Mucosa of stomach (tissue), 1 donor: ENCODE results near the gene NMBR.
"Not testable (repeated sequence)": the region's sequence is repeated elsewhere in the genome, so short reads cannot be mapped to it uniquely, and the experiment has no call there.

Experiments
- H3K27me3 ChIP-seq: one replicate; pipeline ENCODE4 v1.7.0; 2013; ENCODE audit warnings: mild to moderate bottlenecking, low read length; ENCODE audit not compliant: control insufficient read depth, insufficient read depth
- H3K36me3 ChIP-seq: one replicate; pipeline ENCODE4 v1.7.0; 2013; ENCODE audit warnings: low read length; ENCODE audit not compliant: control insufficient read depth, insufficient read depth
- H3K4me1 ChIP-seq: one replicate; pipeline ENCODE4 v1.7.0; 2013; ENCODE audit warnings: mild to moderate bottlenecking, low read length; ENCODE audit not compliant: control insufficient read depth, insufficient read depth
- H3K4me3 ChIP-seq: one replicate; pipeline ENCODE4 v1.7.0; 2013; ENCODE audit warnings: low read length
- H3K9ac ChIP-seq: one replicate; pipeline ENCODE4 v1.7.0; 2013; ENCODE audit warnings: mild to moderate bottlenecking, low read length, moderate library complexity
- H3K9me3 ChIP-seq: one replicate; pipeline ENCODE4 v1.7.0; 2013; ENCODE audit warnings: mild to moderate bottlenecking, low read length, moderate library complexity; ENCODE audit not compliant: control insufficient read depth
- donor health status: Pancreatic carcinoma.

The NMBR gene

GRCh38 chr6:142152746-142153145 is 5.8 kb upstream of the NMBR start:
- H3K36me3 ChIP-seq: no peaks in the 10 kb centered on the region
- no peaks in the 10 kb centered on the region for H3K27me3 ChIP-seq
- no peaks in the 10 kb centered on the region for H3K4me1 ChIP-seq
- no peak overlapping the region for H3K4me3 ChIP-seq
- H3K9me3 ChIP-seq: no peaks in the 10 kb centered on the region
- H3K9ac ChIP-seq: no peak overlapping the region

DNA sequence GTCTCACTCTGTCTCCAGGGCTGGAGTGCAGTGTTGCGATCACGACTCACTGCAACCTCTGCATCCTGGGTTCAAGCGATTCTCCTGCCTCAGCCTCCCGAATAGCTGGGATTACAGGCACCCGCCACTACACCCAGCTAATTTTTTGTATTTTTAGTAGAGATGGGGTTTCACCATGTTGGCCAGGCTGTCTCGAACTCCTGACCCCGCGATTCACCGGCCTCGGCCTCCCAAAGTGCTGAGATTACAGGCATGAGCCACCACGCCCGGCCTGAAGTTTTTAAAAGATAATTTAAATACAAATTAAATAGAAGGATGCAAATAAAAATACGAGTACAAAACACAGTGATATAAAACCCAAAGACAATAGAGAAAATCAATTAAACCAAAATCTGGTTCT is 5.4 kb downstream of the NMBR start:
- H3K9me3 ChIP-seq, H3K27me3 ChIP-seq, H3K9ac ChIP-seq, H3K4me3 ChIP-seq, H3K36me3 ChIP-seq, H3K4me1 ChIP-seq: not testable (repeated sequence)

DNA sequence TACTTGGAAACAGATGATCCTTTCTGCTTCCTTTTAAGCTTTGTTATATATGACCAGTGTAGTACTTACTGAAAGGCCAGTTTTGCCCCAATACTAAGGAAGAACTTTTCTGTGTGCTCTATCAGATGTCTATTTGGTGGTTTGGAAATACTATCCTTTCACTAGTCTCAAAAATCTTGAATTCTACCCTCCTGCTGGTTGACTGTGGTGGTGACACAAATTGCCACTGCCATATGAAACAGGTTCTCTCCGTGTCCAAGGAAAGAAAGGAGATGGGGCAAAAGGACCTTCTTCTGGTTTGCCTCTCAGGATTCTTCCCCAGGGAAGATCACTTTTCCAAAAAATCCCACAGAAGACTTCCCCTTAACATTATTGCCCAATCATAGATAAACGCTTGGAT is 8.0 kb downstream of the NMBR start:
- no peaks in the 10 kb centered on the region for H3K4me1 ChIP-seq

DNA sequence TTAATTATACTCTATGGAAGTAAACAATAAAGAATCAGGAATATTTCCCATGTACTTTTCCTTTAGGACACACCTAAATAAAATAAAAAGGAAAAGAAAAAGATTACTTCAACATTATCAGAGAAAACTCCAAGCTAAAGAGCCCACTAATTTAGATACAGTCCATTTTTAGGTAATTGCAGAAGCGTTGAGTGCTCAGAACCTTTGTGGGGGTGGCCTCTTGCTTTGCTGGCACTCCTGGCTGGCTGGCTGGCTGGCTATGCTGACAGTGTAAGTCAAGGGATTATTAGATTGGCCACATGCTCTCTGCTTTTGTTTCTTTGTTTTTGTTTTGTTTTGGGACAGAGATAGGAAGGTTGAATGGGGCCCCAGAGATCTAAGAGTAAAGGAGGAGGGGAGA is 14.3 kb downstream of the NMBR start, which contains the start of gene GJE1:
TSS of gene GJE1 (plus strand) at position 301 of the 400 bp plus-strand sequence. CDS start 234 bp downstream, outside the sequence.
- Histone ChIP-seq H3K9ac (no peak within 1 kb of the TSS), H3K4me3 (no peak within 1 kb of the TSS), H3K27me3 (no peaks in the 10 kb centered on the region), H3K36me3 (no peaks in the 10 kb centered on the region), H3K4me1 (no peaks in the 10 kb centered on the region), H3K9me3 (no peaks in the 10 kb centered on the region)

More for the DNA sequence above, 8.0 kb downstream of the NMBR start:
- Histone ChIP-seq H3K9me3 (no peaks in the 10 kb centered on the region), H3K27me3 (no peaks in the 10 kb centered on the region), H3K36me3 (no peaks in the 10 kb centered on the region), H3K4me3 (no peak overlapping the region), H3K9ac (no peak overlapping the region)

DNA sequence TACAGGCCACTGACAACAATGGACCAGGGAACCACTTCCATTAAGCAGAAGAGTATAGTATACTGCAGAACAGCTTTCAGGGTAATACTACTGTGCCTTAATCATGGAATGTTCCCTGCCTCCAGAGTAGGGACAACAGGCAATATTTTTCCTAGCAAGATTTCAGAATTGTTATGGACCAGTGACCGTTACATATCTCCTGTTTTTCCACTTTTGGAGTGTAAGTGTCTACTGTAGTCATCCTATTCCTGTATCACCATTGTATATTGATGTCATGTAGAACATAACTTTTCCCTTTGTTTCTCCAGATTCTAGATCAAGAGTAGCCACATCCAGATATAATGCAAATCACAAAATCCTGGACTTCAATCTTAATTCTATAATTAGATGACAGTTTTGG is 16.1 kb downstream of the NMBR start:
- Histone ChIP-seq H3K4me1 (no peaks in the 10 kb centered on the region), H3K27me3 (no peaks in the 10 kb centered on the region), H3K9me3 (no peaks in the 10 kb centered on the region), H3K4me3 (no peak overlapping the region), H3K9ac (no peak overlapping the region), H3K36me3 (no peaks in the 10 kb centered on the region)

DNA sequence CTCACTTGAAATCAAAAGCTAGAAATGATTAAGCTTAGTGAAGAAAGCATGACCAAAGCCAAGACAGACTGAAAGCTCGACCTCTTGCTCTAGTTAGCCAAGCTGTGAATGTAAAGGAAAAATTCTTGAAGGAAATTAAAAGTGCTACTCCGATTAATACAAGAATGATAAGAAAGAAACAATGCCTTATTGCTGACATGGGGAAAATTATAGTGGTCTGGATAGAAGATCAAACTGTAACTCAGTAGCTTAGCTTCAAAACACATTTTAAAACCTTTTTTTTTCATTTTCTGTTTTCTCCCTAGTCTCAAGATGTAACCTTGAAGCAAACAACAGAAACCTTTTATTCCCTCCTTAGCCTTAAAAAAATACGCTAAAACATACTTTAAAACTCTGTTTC is 25.6 kb downstream of the NMBR start:
- H3K9me3 ChIP-seq: no peaks in the 10 kb centered on the region
- H3K9ac ChIP-seq: no peak overlapping the region
- no peak overlapping the region for H3K4me3 ChIP-seq
- H3K36me3 ChIP-seq: no peaks in the 10 kb centered on the region
- H3K27me3 ChIP-seq: no peaks in the 10 kb centered on the region
- no peaks in the 10 kb centered on the region for H3K4me1 ChIP-seq

DNA sequence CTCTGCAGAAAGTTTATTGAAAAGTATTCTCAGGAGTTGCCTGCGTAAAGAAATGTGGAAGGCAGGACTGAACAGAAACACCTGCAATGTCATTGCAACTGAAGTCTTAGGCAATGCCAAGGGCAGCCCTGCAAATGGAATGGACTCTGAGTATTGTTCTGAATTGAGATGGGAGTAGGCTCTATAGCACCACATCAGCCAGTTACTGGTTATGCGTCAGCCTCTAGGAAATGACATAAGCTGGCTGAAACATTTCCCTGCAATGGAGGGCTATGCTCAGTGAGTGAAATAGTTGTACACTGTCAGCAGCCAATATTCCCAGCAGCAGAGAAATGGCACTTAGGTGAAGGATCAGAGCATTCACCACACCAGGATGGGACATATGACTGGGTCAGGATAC is 28.0 kb downstream of the NMBR start:
- no peaks in the 10 kb centered on the region for H3K36me3 ChIP-seq
- no peaks in the 10 kb centered on the region for H3K9me3 ChIP-seq
- no peak overlapping the region for H3K4me3 ChIP-seq
- no peaks in the 10 kb centered on the region for H3K27me3 ChIP-seq
- H3K4me1 ChIP-seq: no peaks in the 10 kb centered on the region
- H3K9ac ChIP-seq: no peak overlapping the region

DNA sequence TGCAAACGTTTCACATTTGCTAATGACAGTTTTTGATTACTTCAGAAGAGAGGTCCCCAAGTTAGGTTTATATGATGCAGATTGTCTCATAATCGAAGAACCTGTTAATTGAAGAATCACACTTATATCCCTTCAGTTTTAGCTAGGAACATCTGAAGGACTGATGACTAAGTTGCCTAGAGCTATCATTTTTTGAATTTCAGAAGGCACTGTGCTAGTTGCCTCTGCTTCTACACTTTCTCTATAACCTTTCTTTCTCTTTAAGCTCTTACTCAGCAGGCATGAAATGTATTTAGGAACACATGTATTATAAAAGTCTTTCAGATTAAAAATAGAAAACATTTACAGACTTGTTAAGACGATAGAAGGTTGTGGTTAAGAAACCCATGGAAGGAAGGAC is 28.6 kb downstream of the NMBR start:
- Histone ChIP-seq H3K4me1 (no peaks in the 10 kb centered on the region), H3K27me3 (no peaks in the 10 kb centered on the region), H3K9ac (no peak overlapping the region), H3K4me3 (no peak overlapping the region), H3K9me3 (no peaks in the 10 kb centered on the region), H3K36me3 (no peaks in the 10 kb centered on the region)

GRCh38 chr6:142117366-142117765 is 29.6 kb downstream of the NMBR start:
- no peaks in the 10 kb centered on the region for H3K4me1 ChIP-seq
- H3K4me3 ChIP-seq: no peak overlapping the region
- no peak overlapping the region for H3K9ac ChIP-seq
- no peaks in the 10 kb centered on the region for H3K27me3 ChIP-seq
- no peaks in the 10 kb centered on the region for H3K36me3 ChIP-seq
- H3K9me3 ChIP-seq: no peaks in the 10 kb centered on the region

DNA sequence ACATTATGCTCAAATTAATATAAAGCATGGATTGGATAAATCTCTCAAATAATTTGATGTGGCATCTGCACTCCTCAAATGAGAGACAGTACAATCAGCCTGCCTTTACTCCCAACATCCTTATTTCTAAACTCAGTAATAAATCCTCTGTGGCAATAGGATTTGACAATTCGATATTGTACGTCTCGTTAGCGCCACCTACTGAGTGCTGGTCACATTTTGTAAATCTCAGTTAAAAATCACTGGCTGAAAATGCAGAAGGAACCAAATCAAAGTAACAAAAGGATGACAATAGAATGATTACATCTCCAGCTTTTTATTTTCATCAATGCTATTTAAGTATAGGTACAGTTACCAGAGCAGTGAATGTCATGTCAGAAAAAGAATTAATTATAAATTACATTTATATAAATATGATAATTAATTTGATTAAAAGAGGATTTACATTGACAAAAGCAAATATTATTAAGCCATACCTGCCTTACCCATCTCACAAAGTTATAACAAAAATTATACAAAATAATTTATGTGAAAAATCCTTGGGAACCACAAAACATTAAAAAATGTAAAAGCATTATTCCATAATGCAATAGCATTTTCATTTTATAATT is 34.4 kb downstream of the NMBR start:
- Histone ChIP-seq H3K36me3 (no peaks in the 10 kb centered on the region), H3K9ac (no peak overlapping the region), H3K27me3 (no peaks in the 10 kb centered on the region), H3K9me3 (no peaks in the 10 kb centered on the region), H3K4me1 (no peaks in the 10 kb centered on the region), H3K4me3 (no peak overlapping the region)

- not testable (repeated sequence) for H3K27me3 ChIP-seq, H3K4me1 ChIP-seq, H3K9ac ChIP-seq, H3K36me3 ChIP-seq, H3K9me3 ChIP-seq, H3K4me3 ChIP-seq
Observed at GRCh38 chr6:142110820-142111219, 36.1 kb downstream of the NMBR start.

DNA sequence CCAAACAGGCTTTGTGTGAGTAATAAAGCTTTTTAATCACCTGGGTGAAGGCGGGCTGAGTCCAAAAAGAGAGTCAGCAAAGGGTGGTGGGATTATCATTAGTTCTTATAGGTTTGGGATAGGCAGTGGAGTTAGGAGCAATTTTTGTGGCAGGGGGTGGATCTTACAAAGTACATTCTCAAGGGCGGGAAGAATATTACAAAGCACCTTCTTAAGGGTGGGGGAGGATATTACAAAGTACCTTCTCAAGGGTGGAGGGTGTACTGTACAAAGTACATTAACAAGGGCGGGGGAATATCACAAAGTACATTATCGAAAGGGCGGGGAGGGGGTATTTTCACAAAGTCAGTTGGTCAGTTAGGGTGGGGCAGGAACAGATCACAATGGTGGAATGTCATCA is 42.1 kb downstream of the NMBR start:
- H3K27me3 ChIP-seq, H3K9me3 ChIP-seq, H3K36me3 ChIP-seq, H3K4me3 ChIP-seq, H3K4me1 ChIP-seq, H3K9ac ChIP-seq: not testable (repeated sequence)

- Histone ChIP-seq H3K4me3 (no peak overlapping the region), H3K9me3 (no peaks in the 10 kb centered on the region), H3K27me3 (peaks cover 13% of the 10 kb centered on the region), H3K4me1 (no peaks in the 10 kb centered on the region), H3K36me3 (no peaks in the 10 kb centered on the region), H3K9ac (no peak overlapping the region)
Observed at GRCh38 chr6:142088858-142089216, 58.1 kb downstream of the NMBR start.
